GM18498 (cell line): Measurements from ENCODE around the gene MYCT1.
"Not testable (repeated sequence)": the region's sequence is repeated elsewhere in the genome, so short reads cannot be mapped to it uniquely, and the experiment has no call there.

Source experiments
- ATAC-seq: cut with Tn5 transposase; IDR thresholded peaks from one replicate; pipeline ENCODE4 v1.9.1; 2021; ENCODE audit warnings: mild to moderate bottlenecking, moderate library complexity; ENCODE audit not compliant: unreplicated experiment

The MYCT1 gene, protein sequence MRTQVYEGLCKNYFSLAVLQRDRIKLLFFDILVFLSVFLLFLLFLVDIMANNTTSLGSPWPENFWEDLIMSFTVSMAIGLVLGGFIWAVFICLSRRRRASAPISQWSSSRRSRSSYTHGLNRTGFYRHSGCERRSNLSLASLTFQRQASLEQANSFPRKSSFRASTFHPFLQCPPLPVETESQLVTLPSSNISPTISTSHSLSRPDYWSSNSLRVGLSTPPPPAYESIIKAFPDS

GRCh38 chr6:152697634-152698033 lies at the start of gene MYCT1:
Gene MYCT1 (plus strand): TSS chr6:152697897. CDS start chr6:152697903, 6 bp downstream.
- ATAC-seq = no peak

GRCh38 chr6:152648105-152648504 lies 49.6 kb upstream of the MYCT1 start:
- no peak for ATAC-seq

GRCh38 chr6:152651986-152652385 lies 45.7 kb upstream of the MYCT1 start:
- no peak for ATAC-seq

DNA sequence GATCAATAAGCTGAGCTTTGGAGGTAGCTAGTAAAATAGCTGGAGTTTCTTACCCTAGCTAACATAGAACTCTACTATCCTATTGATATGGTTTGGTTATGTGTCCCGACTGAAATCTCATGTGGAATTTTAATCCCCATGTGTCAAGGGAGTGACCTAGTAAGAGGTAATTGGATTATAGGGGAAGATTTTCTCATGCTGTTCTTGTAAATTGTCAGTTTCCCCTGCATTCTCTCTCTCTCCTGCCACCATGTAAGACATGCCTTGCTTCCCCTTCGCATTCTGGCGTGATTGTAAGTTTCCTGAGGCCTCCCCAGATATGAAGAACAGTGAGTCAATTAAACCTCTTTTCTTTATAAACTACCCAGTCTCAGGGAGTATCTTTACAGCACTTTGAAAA lies 35.9 kb upstream of the MYCT1 start:
- ATAC-seq = no peak

DNA sequence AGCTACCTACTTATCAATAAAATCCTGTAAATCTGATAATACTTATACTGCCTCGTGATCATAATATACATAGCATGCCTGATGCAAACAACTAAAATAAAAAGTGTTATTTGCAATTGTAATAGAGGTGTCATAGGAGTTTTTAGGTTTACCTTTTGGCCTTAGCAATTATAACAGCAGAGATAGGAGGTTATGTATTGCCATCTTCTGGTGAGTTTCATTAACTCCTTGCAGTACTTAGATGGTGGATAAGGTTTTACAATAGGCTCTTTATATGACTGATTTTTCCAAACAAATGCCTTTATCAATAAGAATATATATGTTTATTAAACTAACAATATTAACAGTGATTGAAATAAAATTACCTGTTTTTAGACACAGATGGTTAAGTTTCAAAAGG lies 27.8 kb upstream of the MYCT1 start:
- ATAC-seq = no peak

DNA sequence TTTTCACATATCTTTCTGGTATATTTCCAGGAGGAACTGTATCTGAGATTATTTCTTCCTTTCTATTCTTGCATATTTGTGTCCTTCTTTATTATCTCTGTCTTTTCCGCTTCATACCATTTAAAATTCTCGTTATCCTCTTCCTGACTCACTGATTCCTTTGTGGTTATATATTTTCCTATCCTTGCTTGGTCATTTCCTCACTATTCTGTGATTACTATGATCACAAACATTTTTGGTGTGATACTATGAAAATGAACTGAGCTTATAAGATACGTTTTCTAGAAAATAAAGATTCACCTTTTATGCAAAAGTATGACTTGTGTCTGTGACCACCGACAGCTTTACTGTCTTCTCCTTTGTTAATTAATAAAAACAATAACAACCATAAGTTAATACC lies 26.5 kb upstream of the MYCT1 start:
- ATAC-seq = no peak

DNA sequence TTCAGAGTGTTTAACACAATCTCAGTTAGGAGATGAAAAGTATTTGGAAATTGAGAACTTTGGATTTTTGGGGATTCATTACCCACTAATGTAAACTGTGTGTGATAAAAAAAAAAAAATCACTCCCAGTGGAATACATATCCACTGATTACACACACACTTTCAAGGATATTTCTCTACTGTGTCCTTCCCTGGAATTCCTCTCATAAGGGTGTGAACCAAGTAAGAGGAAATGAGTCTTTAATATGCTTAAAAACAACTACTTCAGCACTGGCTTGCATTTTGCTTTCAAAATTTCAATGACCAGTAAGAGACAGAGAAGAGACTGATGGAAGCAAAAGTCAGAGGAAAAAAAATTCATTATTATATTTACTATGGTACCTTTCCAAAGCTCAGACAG lies 24.5 kb upstream of the MYCT1 start:
- no peak for ATAC-seq

DNA sequence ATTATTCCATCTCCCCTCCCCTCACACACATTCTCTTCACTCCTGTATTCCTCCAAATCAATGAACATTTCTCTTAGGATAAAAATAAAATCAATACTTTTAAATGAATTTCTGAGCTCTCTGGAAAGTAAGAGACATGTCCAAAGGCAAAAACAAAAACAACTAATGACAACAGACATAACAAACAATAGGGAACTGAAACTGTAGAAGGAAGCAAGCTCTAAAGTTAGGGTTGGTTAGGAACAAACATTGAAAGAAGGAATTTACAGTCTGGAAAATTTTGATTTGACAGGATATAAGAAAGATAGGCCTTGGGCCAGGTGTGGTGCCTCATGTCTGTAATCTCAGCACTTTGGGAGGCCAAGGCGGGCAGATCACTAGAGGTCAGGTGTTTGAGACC lies 17.5 kb upstream of the MYCT1 start:
- ATAC-seq = no peak

DNA sequence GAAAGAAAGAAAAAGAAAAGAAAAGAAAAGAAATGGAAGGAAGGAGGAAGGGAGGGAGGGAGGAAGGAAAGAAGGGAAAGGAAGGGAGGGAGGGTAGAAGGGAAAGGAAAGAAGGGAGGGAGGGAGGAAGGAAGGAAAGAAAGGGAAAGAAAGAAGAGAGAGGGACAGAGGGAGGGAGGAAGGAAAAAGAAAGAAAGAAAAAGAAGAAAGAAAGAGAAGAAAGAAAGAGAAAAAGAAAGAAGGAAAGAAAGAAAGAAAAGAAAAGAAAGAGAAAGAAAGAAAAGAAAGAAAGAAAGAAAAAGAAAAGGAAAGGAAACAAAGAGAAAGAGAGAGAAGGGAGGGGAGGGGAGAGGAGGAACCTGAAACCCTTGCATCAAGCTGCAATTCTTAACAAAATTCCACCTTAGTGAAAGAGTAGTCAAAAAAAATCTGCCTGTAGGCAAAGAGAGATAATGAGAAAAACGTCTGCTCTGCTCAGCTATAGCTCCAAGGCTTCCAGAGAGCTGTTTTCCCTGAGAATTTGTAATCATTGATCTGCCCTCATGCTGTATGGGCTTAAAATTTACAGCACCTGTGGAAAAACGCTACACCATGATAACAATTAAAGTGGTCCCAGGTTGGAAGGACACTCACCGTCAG lies 16.7 kb upstream of the MYCT1 start:
- ATAC-seq = no peak

DNA sequence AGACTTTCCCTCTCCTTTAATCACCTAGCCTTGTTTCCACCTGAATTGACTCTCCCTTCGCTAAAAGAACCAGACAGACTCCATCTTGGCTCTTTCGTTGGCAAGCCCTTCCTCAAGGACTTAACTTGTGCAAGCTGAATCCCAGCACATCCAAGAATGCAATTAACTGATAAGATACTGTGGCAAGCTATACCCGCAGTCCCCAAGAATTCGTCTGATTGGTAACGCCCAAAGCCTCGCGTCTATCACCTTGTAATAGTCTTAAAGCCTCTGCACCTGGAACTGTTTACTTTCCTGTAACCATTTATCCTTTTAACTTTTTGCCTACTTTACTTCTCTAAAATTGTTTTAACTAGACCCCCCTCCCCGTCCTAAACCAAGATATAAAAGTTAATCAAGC lies 15.6 kb upstream of the MYCT1 start:
- no peak for ATAC-seq

DNA sequence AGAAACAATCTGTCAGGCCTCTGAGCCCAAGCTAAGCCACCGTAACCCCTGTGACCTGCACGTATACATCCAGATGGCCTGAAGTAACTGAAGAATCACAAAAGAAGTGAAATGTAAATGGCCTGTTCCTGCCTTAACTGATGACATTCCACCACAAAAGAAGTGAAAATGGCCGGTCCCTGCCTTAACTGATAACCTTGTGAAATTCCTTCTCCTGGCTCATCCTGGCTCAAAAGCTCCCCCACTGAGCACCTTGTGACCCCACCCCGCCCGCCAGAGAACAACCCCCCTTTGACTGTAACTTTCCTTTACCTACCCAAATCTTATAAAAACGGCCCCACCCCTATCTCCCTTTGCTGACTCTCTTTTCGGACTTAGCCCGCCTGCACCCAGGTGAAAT lies 14.8 kb upstream of the MYCT1 start:
- ATAC-seq = not testable (repeated sequence)

DNA sequence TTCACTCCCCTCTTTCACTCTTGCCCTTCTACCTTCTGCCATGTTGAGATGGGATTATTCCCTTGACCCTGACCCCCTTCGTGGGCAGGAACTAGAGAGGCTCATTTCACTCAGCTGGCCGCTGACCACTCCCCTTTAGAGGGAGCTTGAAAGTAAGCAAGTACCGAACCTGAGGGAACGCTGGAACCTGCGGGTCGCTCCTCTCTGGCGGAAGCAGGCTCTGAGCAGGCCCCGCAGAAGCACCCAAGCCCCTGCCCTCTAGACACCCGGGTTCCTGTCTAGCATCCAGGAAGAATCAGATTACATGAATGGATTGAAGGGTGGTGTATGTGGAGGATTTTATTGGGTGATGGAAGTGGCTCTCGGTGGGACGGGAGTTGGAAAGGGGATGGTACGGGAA lies 11.9 kb upstream of the MYCT1 start:
- ATAC-seq = no peak

DNA sequence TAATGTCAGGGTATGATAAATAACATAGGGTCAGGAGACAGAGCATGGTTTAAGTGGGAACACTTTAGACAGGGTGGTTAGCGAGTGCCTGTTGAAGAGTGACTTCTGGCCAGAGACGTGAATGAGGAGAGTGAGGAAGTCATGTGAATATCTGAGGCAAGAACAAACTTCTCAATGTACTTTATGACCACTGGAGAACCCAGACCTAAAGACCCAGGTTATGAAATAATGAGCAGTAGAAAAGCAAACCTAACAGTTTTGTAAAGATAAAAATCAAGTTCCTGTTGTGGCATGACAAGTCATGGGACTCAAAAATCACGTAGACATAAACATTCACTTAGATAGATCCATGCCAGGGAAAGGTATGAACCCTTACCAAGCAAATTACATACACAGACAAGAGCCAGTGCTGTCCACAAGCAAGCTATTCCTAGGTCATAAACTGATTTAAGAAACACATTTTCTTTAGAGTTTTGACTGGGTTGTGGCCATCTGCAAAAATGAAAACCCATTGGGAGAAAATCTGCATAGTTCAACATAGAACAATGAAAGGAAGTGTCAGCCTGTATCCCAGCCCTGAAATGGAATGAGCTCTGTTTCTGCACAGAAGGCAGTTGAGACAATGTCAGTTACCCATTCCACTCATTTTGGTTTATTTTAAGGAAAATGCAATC lies 2.2 kb upstream of the MYCT1 start:
- ATAC-seq = no peak

- no peak for ATAC-seq
Observed at GRCh38 chr6:152696522-152696921, 1.2 kb upstream of the MYCT1 start.

GRCh38 chr6:152698692-152699091 lies 995 bp downstream of the MYCT1 start:
- ATAC-seq = no peak

- no peak for ATAC-seq
Observed at GRCh38 chr6:152700427-152700826, 2.7 kb downstream of the MYCT1 start.

DNA sequence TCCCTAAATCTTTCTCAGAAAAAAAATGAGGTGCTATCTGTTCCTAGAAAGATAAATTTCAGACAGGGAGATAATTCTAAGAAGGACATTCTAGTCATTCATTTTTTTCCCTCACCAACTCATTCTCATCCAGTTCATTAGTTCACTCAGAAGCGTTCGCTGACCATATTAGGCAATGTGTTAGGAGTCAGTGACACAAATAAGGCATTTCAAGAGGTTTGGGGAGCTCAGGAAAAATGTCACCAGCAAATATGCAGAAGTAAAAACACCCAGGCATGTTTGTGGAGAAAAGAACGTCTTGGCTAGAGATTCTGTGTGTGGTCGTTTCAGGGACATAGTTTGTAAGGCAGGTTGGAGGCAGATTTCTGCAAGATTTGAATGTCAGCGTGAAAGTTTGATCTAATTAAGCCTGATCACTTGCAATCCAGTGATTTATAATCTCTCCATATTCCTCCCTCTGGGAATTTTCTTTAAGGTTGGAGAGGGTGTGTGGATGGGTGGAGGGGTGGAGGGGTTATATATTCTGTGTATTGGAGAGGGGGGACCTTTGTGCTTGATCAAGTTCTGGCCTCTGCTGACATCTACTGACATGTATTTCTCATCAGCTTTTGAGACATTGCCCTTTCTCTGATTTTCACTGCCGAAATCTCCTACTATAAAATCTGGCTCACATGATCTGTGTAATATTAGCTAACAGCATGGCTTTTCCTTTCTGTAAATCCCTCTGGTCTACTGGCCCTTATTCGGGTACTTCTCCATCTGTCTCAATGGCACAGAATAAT lies 3.6 kb downstream of the MYCT1 start:
- no peak for ATAC-seq

- no peak for ATAC-seq
Observed at GRCh38 chr6:152701863-152702401, 4.2 kb downstream of the MYCT1 start.

DNA sequence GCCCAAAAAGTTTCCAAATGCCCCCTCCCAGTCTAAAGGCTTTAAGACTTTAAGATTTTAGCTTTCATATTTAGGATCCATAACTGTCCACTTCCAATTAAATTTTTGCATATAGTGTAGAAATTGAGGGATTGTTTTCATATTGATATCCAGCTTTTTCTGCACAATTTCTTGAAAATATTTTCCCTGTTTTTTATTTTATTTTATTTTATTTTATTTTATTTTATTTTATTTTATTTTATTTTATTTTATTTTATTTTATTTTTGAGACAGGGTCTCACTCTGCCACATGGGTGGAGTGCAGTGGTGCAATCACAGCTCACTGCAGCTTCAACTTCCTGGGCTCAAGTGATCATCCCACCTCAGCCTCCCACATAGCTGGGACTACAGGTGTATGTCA lies 6.1 kb downstream of the MYCT1 start:
- ATAC-seq = not testable (repeated sequence)

DNA sequence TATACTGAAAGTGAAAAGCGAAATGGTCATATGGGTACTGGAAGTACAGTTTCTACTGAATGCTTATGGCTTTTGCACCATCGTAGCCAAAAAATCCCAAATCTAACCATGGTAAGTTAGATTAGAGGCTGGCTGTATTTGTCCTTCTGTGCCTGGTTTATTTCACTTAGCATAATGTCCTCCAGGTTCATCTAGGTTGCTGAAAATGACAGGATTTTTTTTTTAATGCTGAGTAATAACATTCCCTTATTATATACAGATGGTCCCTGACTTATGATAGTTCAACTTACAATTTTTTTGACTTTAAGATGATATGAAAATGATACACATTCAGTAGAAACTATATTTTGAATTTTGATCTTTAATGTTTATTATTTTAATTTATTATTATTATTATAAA lies 7.6 kb downstream of the MYCT1 start:
- no peak for ATAC-seq

DNA sequence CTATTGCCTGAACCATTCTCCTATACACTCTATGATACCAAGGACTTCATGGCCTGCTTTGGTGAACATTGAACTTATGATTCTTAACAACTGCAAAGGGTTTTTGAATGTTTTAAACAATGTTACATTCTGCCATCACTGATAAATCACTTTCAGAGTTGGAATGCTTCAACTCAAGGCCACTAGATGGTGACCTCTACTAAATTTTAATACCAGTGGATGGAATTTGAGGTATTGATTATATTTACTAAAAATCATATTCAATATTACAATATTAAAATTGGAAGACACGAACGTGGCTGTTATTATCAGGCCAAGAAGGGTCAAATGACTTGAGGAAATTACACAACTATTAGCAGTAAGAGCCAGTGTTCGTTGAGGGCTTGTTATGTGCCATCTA lies 18.6 kb downstream of the MYCT1 start:
- ATAC-seq = no peak
